ENCODE measurements around the gene PAQR8. TPM values are rescaled to one million over a fixed set of nuclear protein-coding genes. Genes with fewer than 3 reads are reported as not detected.

Gene PAQR8
- total and polyA plus RNA-seq, 2 of the 13 experiments (the other 11 are each of a cell fraction or from before 2014, with no cell fraction given): 37.7 to 50.7 TPM

GRCh38 chr6:52419809-52420667 is 58.1 kb downstream of the PAQR8 start, which contains the start of gene EFHC1 (continued):
- TF ChIP-seq EP300 (IDR thresholded peaks at IDR 0.05; ENCODE audit: low read depth in 2 of 2, low read length in 2 of 2) (no peak; a peak in 1 of 4 replicates), EP300 (CRISPR knock-in tag; IDR thresholded peaks at IDR 0.05; ENCODE audit: borderline replicate concordance) (peak; percentile 59; the same call in 1 of the 2 replicates), CENPT (CRISPR knock-in tag; IDR thresholded peaks at IDR 0.05; ENCODE audit: low read depth) (no peak), YY1 (IDR thresholded peaks at IDR 0.05; ENCODE audit: insufficient read depth, insufficient replicate concordance, low read depth, low read length) (peak; percentile 65), ZNF430 (CRISPR knock-in tag; IDR thresholded peaks at IDR 0.05) (no peak), POGK (CRISPR knock-in tag; conservative IDR thresholded peaks at IDR 0.05) (peak; percentile 12; the same call in 1 of the 2 replicates), PAX8 (CRISPR knock-in tag; IDR thresholded peaks at IDR 0.05; ENCODE audit: borderline replicate concordance) (peak; percentile 84; the same call in 1 of the 2 replicates), MEIS2 (CRISPR knock-in tag; IDR thresholded peaks at IDR 0.05) (peak; percentile 90; the same call in 1 of the 2 replicates), ESRRA (CRISPR knock-in tag; IDR thresholded peaks at IDR 0.05; ENCODE audit: low read depth) (peak; percentile 70; the same call in 1 of the 2 replicates), TBP (CRISPR knock-in tag; IDR thresholded peaks at IDR 0.05) (no peak)
- TF ChIP-seq, protein P1, sequence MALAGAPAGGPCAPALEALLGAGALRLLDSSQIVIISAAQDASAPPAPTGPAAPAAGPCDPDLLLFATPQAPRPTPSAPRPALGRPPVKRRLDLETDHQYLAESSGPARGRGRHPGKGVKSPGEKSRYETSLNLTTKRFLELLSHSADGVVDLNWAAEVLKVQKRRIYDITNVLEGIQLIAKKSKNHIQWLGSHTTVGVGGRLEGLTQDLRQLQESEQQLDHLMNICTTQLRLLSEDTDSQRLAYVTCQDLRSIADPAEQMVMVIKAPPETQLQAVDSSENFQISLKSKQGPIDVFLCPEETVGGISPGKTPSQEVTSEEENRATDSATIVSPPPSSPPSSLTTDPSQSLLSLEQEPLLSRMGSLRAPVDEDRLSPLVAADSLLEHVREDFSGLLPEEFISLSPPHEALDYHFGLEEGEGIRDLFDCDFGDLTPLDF (CRISPR knock-in tag; IDR thresholded peaks at IDR 0.05): peak; percentile 91
- TF ChIP-seq, protein P2, sequence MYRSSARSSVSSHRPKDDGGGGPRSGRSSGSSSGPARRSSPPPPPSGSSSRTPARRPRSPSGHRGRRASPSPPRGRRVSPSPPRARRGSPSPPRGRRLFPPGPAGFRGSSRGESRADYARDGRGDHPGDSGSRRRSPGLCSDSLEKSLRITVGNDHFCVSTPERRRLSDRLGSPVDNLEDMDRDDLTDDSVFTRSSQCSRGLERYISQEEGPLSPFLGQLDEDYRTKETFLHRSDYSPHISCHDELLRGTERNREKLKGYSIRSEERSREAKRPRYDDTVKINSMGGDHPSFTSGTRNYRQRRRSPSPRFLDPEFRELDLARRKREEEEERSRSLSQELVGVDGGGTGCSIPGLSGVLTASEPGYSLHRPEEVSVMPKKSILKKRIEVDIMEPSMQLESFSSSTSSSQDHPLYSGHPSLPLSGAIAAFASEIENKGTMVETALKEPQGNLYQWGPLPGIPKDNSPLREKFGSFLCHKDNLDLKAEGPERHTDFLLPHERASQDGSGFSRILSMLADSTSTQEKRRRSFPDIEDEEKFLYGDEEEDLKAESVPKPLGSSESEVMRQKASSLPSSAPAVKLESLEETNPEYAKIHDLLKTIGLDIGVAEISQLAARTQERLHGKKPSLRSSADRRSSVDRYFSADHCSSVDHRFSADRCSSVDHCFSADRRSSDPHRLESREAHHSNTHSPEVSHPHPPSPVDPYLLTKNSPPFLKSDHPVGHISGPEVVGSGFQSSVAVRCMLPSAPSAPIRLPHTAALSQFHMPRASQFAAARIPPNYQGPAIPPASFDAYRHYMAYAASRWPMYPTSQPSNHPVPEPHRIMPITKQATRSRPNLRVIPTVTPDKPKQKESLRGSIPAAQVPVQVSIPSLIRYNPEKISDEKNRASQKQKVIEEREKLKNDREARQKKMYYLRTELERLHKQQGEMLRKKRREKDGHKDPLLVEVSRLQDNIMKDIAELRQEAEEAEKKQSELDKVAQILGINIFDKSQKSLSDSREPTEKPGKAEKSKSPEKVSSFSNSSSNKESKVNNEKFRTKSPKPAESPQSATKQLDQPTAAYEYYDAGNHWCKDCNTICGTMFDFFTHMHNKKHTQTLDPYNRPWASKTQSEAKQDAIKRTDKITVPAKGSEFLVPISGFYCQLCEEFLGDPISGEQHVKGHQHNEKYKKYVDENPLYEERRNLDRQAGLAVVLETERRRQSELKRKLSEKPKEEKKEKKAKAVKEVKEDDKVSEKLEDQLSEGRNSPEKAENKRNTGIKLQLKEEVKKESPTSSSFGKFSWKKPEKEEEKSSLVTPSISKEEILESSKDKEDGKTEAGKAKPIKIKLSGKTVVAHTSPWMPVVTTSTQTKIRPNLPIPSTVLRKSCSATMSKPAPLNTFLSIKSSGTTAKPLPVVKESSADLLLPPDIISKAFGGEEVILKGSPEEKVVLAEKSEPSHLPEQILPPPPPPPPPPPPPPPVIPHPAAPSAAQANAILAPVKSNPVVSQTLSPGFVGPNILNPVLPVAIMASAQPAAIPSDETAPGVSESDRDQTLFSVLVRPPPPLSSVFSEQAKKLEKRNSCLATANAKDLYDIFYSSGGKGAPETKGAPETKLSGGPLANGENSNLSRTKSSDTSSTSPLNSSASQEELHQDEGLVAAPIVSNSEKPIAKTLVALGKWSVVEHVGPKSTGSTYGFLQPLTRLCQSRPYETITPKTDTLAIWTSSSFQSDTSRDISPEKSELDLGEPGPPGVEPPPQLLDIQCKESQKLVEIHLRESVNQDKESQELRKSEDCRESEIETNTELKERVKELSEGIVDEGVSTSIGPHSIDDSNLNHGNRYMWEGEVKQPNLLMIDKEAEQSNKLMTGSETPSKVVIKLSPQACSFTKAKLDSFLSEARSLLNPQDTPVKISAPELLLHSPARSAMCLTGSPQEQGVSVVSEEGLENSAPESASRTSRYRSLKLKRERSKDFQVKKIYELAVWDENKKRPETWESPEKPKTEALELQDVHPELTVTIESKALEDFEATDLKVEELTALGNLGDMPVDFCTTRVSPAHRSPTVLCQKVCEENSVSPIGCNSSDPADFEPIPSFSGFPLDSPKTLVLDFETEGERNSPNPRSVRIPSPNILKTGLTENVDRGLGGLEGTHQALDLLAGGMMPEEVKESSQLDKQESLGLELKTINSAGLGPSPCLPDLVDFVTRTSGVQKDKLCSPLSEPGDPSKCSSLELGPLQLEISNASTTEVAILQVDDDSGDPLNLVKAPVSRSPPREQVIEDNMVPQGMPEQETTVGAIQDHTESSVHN (CRISPR knock-in tag; IDR thresholded peaks at IDR 0.05): peak; percentile 75; the same call in 1 of the 2 replicates
